Mammary epithelial cell (primary cell): ENCODE data around the gene IGBP1.

Experiments used
- EZH2 ChIP-seq: IDR thresholded peaks from 2 replicates; pipeline ENCODE4 v1.6.1; 2012; ENCODE audit warnings: low read length, inconsistent platforms, borderline replicate concordance
- TF ChIP-seq, protein P1 (sequence below), 2 donors: IDR thresholded peaks in 1 of 2; conservative IDR thresholded peaks in 1 of 2; 2 replicates each; pipeline ENCODE4 v1.5.1; 2011 to 2012; ENCODE audit warnings: inconsistent platforms in 2 of 2, low read length in 2 of 2, mild to moderate bottlenecking in 2 of 2, control low read depth in 1 of 2, low read depth in 1 of 2; ENCODE audit not compliant: insufficient read depth in 1 of 2; ENCODE audit errors: extremely low read depth in 1 of 2

- TF ChIP-seq, protein P1, sequence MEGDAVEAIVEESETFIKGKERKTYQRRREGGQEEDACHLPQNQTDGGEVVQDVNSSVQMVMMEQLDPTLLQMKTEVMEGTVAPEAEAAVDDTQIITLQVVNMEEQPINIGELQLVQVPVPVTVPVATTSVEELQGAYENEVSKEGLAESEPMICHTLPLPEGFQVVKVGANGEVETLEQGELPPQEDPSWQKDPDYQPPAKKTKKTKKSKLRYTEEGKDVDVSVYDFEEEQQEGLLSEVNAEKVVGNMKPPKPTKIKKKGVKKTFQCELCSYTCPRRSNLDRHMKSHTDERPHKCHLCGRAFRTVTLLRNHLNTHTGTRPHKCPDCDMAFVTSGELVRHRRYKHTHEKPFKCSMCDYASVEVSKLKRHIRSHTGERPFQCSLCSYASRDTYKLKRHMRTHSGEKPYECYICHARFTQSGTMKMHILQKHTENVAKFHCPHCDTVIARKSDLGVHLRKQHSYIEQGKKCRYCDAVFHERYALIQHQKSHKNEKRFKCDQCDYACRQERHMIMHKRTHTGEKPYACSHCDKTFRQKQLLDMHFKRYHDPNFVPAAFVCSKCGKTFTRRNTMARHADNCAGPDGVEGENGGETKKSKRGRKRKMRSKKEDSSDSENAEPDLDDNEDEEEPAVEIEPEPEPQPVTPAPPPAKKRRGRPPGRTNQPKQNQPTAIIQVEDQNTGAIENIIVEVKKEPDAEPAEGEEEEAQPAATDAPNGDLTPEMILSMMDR (conservative IDR thresholded peaks at IDR 0.05 in 1 of 2, IDR thresholded peaks at IDR 0.05 in 1 of 2; ENCODE audit: extremely low read depth in 1 of 2, insufficient read depth in 1 of 2, low read depth in 1 of 2, low read length in 2 of 2): no peak
- TF ChIP-seq EZH2: no peak
Observed at GRCh38 chrX:70201732-70202131, 68.5 kb downstream of the IGBP1 start.
